Gastroesophageal sphincter (tissue), 4 donors: ENCODE measurements around the gene KATNIP. TPM values are rescaled to one million over a fixed set of nuclear protein-coding genes. Genes with fewer than 3 reads are reported as not detected.

Experiments used
- ATAC-seq: fragments of 150-250 bp; one replicate; pipeline ENCODE4 v1.9.1; 2016; ENCODE audit warnings: mild to moderate bottlenecking, moderate library complexity
- H3K27ac ChIP-seq, 4 donors: fragments of 200-600 bp; sonication (generic) in 3 of 4; 1 replicate in 3 of 4; 2 replicates in 1 of 4; pipeline ENCODE4 v1.5.1; 2016 to 2019
- H3K27me3 ChIP-seq: fragments of 200-600 bp; sonication (generic); one replicate; pipeline ENCODE4 v1.5.1; 2019
- H3K36me3 ChIP-seq, 2 donors: fragments of 200-600 bp; sonication (generic); one replicate each; pipeline ENCODE4 v1.5.1; 2019; ENCODE audit warnings: control low read depth in 1 of 2
- H3K4me1 ChIP-seq, 3 donors: fragments of 200-600 bp; sonication (generic); 1 replicate in 2 of 3; 2 replicates in 1 of 3; pipeline ENCODE4 v1.5.1; 2016 to 2019; ENCODE audit warnings: control low read depth in 2 of 3
- H3K4me3 ChIP-seq, 2 donors: fragments of 200-600 bp; sonication (generic); one replicate each; pipeline ENCODE4 v1.5.1; 2019; ENCODE audit warnings: mild to moderate bottlenecking in 1 of 2, moderate library complexity in 1 of 2
- H3K9me3 ChIP-seq, 3 donors: fragments of 200-600 bp; sonication (generic); one replicate each; pipeline ENCODE4 v1.5.1; 2017 to 2019; ENCODE audit warnings: control low read depth in 2 of 3
- EP300 ChIP-seq: sonication (generic); formaldehyde crosslinking; IDR thresholded peaks from one replicate; pipeline ENCODE4 v1.6.1; 2017; ENCODE audit warnings: antibody characterized with exemption, mild to moderate bottlenecking
- POLR2A ChIP-seq, 2 donors: fragments of 450-650 bp; IDR thresholded peaks; one replicate each; pipeline ENCODE4 v1.6.1; 2017; ENCODE audit warnings: antibody characterized with exemption in 2 of 2, mild to moderate bottlenecking in 2 of 2, moderate library complexity in 1 of 2
- POLR2AphosphoS5 ChIP-seq: sonication (generic); formaldehyde crosslinking; IDR thresholded peaks from one replicate; pipeline ENCODE4 v1.6.1; 2017; ENCODE audit warnings: antibody characterized with exemption
- WGBS, 2 donors: methylation state at CpG; one replicate each; pipeline ENCODE4 v1.1.5; 2018; ENCODE audit warnings: low coverage in 1 of 2; 5-methylcytosine and 5-hydroxymethylcytosine counted together
- total RNA-seq, 4 donors: library from RNA; depleted of rRNA; stranded (reverse); fragments of >200 nt; gene quantifications; one replicate each; pipeline ENCODE4 v1.1.0, GENCODE V29; 2016
- TF ChIP-seq, protein P1 (sequence below), 4 experiments: fragments of 200-600 bp in 2 of 4; fragments of 450-650 bp in 2 of 4; sonication (generic) in 1 of 4; IDR thresholded peaks; one replicate each; pipeline ENCODE4 v1.5.1; 2017 to 2019; ENCODE audit warnings: antibody characterized with exemption in 4 of 4, mild to moderate bottlenecking in 2 of 4, moderate library complexity in 2 of 4

The KATNIP gene
- total RNA-seq, 4 donors from 2014 or later, result 8.1 to 20.3 (median 18.3) TPM

DNA sequence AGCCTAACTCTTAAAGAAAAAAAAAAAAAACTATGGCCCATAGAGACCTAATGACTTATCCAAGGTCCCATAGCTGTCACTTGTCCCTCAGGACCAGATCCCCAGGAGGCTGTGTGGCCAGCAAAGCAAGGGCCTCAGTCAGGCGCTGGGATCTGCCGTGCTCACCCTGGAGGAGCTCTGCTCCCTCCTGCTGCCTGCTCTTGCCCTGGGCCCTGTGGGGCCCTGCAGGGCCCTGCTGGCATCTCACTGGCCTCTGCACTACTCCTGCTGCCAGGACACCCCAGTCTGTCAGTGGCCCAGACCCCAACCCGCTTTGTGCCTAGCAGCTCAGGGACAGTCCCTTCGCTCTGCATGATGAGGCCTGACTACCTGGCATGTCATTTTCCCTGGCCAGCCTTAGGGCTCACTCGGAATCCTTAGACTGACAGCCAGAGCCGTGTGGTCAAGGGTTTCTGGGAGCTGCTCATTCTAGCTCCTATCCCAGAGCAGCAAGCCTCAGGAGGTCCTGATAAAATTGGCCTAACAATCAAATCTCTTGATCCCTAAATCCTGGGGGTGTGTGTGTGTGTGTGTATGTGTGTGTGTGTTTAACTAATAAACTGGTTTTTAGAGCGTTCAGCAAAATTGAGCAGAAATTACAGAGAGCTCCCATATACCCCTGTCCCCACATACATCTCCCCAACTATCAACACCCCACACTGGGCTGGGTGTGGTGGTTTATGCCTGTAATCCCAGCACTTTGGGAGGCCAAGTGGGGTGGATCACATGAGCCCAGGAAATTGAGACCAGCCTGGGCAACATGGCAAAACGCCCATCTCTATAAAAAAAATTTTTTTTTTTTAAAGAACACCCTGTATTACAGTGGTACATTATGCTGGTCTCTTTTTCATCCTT lies 21.7 kb downstream of the KATNIP start:
- H3K4me1 ChIP-seq, result no peaks in the 10 kb centered on the region
- no peak for TF ChIP-seq POLR2AphosphoS5
- TF ChIP-seq, protein P1, sequence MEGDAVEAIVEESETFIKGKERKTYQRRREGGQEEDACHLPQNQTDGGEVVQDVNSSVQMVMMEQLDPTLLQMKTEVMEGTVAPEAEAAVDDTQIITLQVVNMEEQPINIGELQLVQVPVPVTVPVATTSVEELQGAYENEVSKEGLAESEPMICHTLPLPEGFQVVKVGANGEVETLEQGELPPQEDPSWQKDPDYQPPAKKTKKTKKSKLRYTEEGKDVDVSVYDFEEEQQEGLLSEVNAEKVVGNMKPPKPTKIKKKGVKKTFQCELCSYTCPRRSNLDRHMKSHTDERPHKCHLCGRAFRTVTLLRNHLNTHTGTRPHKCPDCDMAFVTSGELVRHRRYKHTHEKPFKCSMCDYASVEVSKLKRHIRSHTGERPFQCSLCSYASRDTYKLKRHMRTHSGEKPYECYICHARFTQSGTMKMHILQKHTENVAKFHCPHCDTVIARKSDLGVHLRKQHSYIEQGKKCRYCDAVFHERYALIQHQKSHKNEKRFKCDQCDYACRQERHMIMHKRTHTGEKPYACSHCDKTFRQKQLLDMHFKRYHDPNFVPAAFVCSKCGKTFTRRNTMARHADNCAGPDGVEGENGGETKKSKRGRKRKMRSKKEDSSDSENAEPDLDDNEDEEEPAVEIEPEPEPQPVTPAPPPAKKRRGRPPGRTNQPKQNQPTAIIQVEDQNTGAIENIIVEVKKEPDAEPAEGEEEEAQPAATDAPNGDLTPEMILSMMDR (IDR thresholded peaks at IDR 0.05), result no peak
- no peak for TF ChIP-seq POLR2A (IDR thresholded peaks at IDR 0.05)
- TF ChIP-seq EP300, result no peak
- no peak for ATAC-seq

DNA sequence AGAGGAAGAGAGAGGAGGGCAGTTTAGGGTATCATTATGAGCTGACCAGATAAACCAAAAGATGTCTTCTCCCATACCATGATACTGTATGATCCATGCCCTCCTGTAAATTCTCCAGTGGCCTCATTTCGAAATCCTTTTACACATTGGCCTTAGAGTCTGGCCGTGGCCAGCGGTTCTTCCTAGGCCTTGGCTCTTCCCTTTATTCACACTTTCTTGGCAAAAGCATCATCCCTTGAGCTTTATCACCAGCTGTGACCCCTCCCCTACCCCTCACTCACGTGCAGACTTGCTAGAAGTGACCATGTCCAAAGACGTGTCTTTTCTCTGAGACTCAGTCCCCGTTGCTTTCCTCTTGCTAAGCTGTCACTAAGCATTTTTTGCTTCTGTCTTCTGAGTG lies 22.8 kb downstream of the KATNIP start:
- Histone ChIP-seq H3K4me1 (no peaks in the 10 kb centered on the region), H3K36me3 (peaks cover 0 to 16% of the 10 kb centered on the region in 2 donors), H3K4me3 (no peak overlapping the region), H3K27ac (no peak overlapping the region), H3K27me3 (no peaks in the 10 kb centered on the region), H3K9me3 (no peaks in the 10 kb centered on the region)
- 79 to 81% methylated on average over 6 of the region's 6 CpGs for WGBS, 2 donors
- TF ChIP-seq POLR2AphosphoS5 (no peak), POLR2A (IDR thresholded peaks at IDR 0.05) (no peak), EP300 (no peak)
- TF ChIP-seq, protein P1 (IDR thresholded peaks at IDR 0.05), result no peak
- ATAC-seq, result no peak

More for the DNA sequence above, 21.7 kb downstream of the KATNIP start:
- Histone ChIP-seq H3K27ac (no peak overlapping the region), H3K4me3 (no peak overlapping the region), H3K27me3 (no peaks in the 10 kb centered on the region), H3K36me3 (peaks cover 0 to 22% of the 10 kb centered on the region in 2 donors), H3K9me3 (no peaks in the 10 kb centered on the region)
- WGBS, 2 donors, result 60 to 63% methylated on average over 1 to 2 of the region's 8 CpGs

DNA sequence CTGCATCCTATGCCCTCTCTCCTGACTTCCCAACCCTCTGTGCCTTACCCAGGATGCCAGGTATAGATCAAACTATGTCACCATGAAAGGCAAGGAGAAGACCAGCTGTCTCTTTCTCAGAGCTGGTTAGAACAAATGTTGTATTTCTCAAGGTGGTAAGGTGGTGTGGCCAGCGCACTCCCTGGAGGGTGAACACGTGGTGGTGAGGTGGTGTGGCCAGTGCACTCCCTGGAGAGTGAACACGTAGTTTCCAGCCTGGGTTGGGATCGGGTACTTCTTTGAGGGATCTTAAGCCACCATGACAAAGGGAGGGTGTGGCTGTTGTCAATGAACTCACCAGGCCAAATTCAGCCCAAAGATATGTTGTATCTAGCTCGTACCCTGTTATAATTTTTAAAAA lies 26.8 kb downstream of the KATNIP start:
- Histone ChIP-seq H3K27me3 (no peaks in the 10 kb centered on the region), H3K36me3 (peaks cover 0 to 15% of the 10 kb centered on the region in 2 donors), H3K27ac (no peak overlapping the region), H3K9me3 (no peaks in the 10 kb centered on the region), H3K4me1 (peaks cover 0 to 18% (median 7%) of the 10 kb centered on the region in 3 donors), H3K4me3 (no peak overlapping the region)
- WGBS, 2 donors, result 71 to 80% methylated on average over 1 to 4 of the region's 5 CpGs
- no peak for ATAC-seq
- TF ChIP-seq EP300, result no peak
- TF ChIP-seq POLR2A (IDR thresholded peaks at IDR 0.05), result no peak
- TF ChIP-seq, protein P1 (IDR thresholded peaks at IDR 0.05), result no peak
- TF ChIP-seq POLR2AphosphoS5, result no peak

DNA sequence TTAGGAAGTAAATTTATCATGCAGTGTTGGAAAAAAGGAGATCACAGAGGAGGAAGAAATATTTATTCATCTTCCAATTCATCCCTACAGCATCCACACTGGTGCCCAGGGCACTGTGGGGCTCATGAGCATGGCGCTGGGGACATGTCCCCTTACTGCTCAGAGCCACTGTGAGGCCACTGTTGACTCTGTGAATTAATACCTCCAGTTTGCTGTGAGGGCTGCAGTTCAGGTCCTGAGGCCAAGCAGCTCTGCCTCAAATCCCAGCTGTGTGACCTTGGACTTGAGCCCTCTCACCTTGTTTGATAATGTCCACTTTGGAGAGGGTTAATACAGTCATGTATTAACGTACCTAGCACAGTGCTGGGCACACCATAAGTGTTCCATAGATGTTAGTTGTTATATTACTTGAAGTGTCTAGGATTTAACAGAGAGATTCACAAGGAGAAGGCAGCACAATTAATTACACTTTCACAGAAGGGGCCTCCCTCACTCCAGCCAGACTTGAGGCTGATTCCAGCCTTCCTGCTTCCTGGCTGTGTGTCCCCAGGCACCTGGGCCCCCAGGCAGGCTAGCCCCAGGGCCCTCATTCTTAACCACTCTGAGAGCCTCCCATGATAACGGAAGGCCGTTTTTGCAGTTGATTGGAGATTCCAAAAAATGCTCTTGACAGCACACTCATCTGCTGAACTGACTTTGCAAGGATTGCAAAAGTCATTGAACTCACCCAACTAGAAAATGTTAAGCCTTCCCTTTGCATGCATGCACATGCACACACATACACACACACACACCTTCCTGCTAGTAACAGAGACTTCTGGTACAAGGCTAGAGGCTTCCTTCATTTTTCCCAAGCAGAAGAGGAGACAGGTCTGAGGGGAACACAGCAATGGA lies 29.4 kb downstream of the KATNIP start:
- H3K36me3 ChIP-seq, result peaks cover 0 to 29% of the 10 kb centered on the region in 2 donors
- WGBS, 2 donors, result 41 to 62% methylated on average over 3 to 4 of the region's 4 CpGs
- TF ChIP-seq POLR2AphosphoS5, result no peak
- TF ChIP-seq POLR2A (IDR thresholded peaks at IDR 0.05), result no peak
- no peak for TF ChIP-seq EP300
- TF ChIP-seq, protein P1 (IDR thresholded peaks at IDR 0.05), result no peak
- H3K27ac ChIP-seq, result peak overlapping the region in 3 of 4 donors; percentile 57 to 73 (median 61)
- peaks cover 0 to 18% (median 7%) of the 10 kb centered on the region in 3 donors for H3K4me1 ChIP-seq
- H3K4me3 ChIP-seq, result no peak overlapping the region
- H3K27me3 ChIP-seq, result no peaks in the 10 kb centered on the region
- H3K9me3 ChIP-seq, result no peaks in the 10 kb centered on the region
- peak; percentile 4 for ATAC-seq
